ENCODE results near the gene KPNA2.

Gene KPNA2

GRCh38 chr17:68095205-68095811, 59.8 kb downstream of the KPNA2 start:
- H3K36me3 Mint-ChIP-seq, result no peaks in the 10 kb centered on the region
- H3K27ac Mint-ChIP-seq, result no peak overlapping the region
- ATAC-seq, result no peak
- H3K9me3 Mint-ChIP-seq, result no peaks in the 10 kb centered on the region
- peaks cover under 1% of the 10 kb centered on the region for H3K4me1 Mint-ChIP-seq
- no peak overlapping the region for H3K4me3 Mint-ChIP-seq
- no peak for DNase-seq (ENCODE audit: low spot score in 2 of 2)

DNA sequence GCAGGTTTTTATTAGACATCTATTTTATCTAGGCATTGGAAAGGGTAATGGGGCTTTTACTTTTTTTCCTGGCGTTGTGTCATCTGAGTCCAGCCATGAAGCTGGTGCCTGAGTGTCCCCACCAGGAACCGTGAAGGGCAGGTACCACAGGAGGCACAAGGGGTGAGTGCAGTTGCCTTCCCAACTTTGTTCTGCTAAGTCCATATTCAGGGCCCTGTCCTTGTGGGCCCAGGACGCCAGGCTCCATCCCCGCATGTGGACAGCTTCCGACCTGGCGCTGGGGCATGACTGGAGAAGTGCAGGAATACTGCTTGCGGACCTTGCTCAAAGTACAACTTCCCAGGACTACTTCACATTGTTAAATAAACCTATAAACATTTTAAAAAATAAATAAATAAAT, 60.6 kb downstream of the KPNA2 start:
- DNase-seq (ENCODE audit: low spot score in 2 of 2), result no peak
- Mint-ChIP-seq H3K27ac (no peak overlapping the region), H3K36me3 (no peaks in the 10 kb centered on the region), H3K9me3 (no peaks in the 10 kb centered on the region), H3K4me1 (no peaks in the 10 kb centered on the region), H3K4me3 (no peak overlapping the region)
- no peak for ATAC-seq
